ENCODE data around the gene ZNF500.

ZNF500 gene

GRCh38 chr16:4766875-4767628 lies at the start of gene ZNF500:
TSS of gene ZNF500 (minus strand) at chr16:4767162. CDS start at chr16:4765978, 1,184 bp downstream.
- DNase-seq: peak; percentile 99

- no peak for DNase-seq
These were observed 47.7 kb upstream of the ZNF500 start for GRCh38 chr16:4814542-4815173.

GRCh38 chr16:4814046-4814445 lies 47.1 kb upstream of the ZNF500 start:
- DNase-seq: no peak

GRCh38 chr16:4813251-4814003 lies 46.5 kb upstream of the ZNF500 start:
- DNase-seq: no peak

- no peak for DNase-seq
These were observed 44.8 kb upstream of the ZNF500 start for GRCh38 chr16:4811773-4812172.

GRCh38 chr16:4811242-4811641 lies 44.3 kb upstream of the ZNF500 start:
- DNase-seq: no peak

GRCh38 chr16:4806280-4806679 lies 39.3 kb upstream of the ZNF500 start:
- no peak for DNase-seq

GRCh38 chr16:4805231-4805630 lies 38.3 kb upstream of the ZNF500 start:
- DNase-seq: no peak

GRCh38 chr16:4803898-4804762 lies 37.2 kb upstream of the ZNF500 start:
- DNase-seq: no peak

- no peak for DNase-seq
These were observed 36.5 kb upstream of the ZNF500 start for GRCh38 chr16:4803401-4803844.

GRCh38 chr16:4802659-4803287 lies 35.8 kb upstream of the ZNF500 start:
- peak; percentile 89 for DNase-seq

GRCh38 chr16:4801962-4802658 lies 35.1 kb upstream of the ZNF500 start, which contains the start of gene ROGDI:
TSS of gene ROGDI (minus strand) at chr16:4802633. CDS start at chr16:4802571, 62 bp downstream.
- DNase-seq: peak; percentile 73

- DNase-seq: no peak
These were observed 34.3 kb upstream of the ZNF500 start for GRCh38 chr16:4801051-4801961.

- no peak for DNase-seq
These were observed 33.5 kb upstream of the ZNF500 start for GRCh38 chr16:4800290-4801041.

- no peak for DNase-seq
These were observed 32.4 kb upstream of the ZNF500 start for GRCh38 chr16:4799171-4799855.

- no peak for DNase-seq
These were observed 31.5 kb upstream of the ZNF500 start for GRCh38 chr16:4798456-4798855.

- DNase-seq: no peak
These were observed 30.9 kb upstream of the ZNF500 start for GRCh38 chr16:4797805-4798252.

- no peak for DNase-seq
These were observed 30.2 kb upstream of the ZNF500 start for GRCh38 chr16:4796982-4797804.
